Nephron (organoid): Measurements from ENCODE around the gene MATN1.
A peak's percentile ranks its signal among the peaks of the same experiment; 100 is the strongest.

ENCODE experiments used
- H3K27ac Mint-ChIP-seq, 3 experiments: 2 replicates each; pipeline ENCODE4 v1.8.0; 2020; ENCODE audit warnings: mixed read lengths in 3 of 3, mild to moderate bottlenecking in 2 of 3, moderate library complexity in 1 of 3
- H3K27me3 Mint-ChIP-seq: 2 replicates; pipeline ENCODE4 v1.8.0; 2021; ENCODE audit warnings: low read depth, mild to moderate bottlenecking, moderate library complexity, mixed read lengths
- H3K36me3 Mint-ChIP-seq: 2 replicates; pipeline ENCODE4 v1.8.0; 2020; ENCODE audit warnings: low read depth, mixed read lengths
- H3K4me1 Mint-ChIP-seq: 2 replicates; pipeline ENCODE4 v1.8.0; 2020; ENCODE audit warnings: mixed read lengths
- H3K4me3 Mint-ChIP-seq, 3 experiments: 2 replicates each; pipeline ENCODE4 v1.8.0; 2020; ENCODE audit warnings: mild to moderate bottlenecking in 3 of 3, mixed read lengths in 3 of 3, moderate library complexity in 2 of 3
- H3K9me3 Mint-ChIP-seq: 2 replicates; pipeline ENCODE4 v1.8.0; 2020; ENCODE audit warnings: mixed read lengths
- CTCF ChIP-seq, 3 experiments: fragments of 200-600 bp; sonication (generic); IDR thresholded peaks; one replicate each; pipeline ENCODE4 v1.5.0; 2021; ENCODE audit warnings: antibody characterized with exemption in 3 of 3; ENCODE audit not compliant: unreplicated experiment in 3 of 3

MATN1 gene

GRCh38 chr1:30762152-30762929 lies 39.0 kb upstream of the MATN1 start:
- no peak for TF ChIP-seq CTCF (IDR thresholded peaks at IDR 0.05; ENCODE audit: unreplicated experiment in 3 of 3)
- peaks cover 43% of the 10 kb centered on the region for H3K4me1 Mint-ChIP-seq
- no peak overlapping the region for H3K4me3 Mint-ChIP-seq
- peaks cover 7% of the 10 kb centered on the region for H3K27me3 Mint-ChIP-seq
- peak overlapping the region in 1 of 3 experiments; percentile 29 for H3K27ac Mint-ChIP-seq
- H3K9me3 Mint-ChIP-seq: peaks cover under 1% of the 10 kb centered on the region
- no peaks in the 10 kb centered on the region for H3K36me3 Mint-ChIP-seq

GRCh38 chr1:30761381-30762151 lies 38.2 kb upstream of the MATN1 start:
- Mint-ChIP-seq H3K4me1 (peaks cover 50% of the 10 kb centered on the region), H3K27ac (peak overlapping the region; percentile 18 to 44 (median 32)), H3K4me3 (no peak overlapping the region), H3K9me3 (peaks cover 2% of the 10 kb centered on the region), H3K27me3 (peaks cover 15% of the 10 kb centered on the region), H3K36me3 (no peaks in the 10 kb centered on the region)
- no peak for TF ChIP-seq CTCF (IDR thresholded peaks at IDR 0.05; ENCODE audit: unreplicated experiment in 3 of 3)

GRCh38 chr1:30760596-30761324 lies 37.4 kb upstream of the MATN1 start:
- Mint-ChIP-seq H3K36me3 (no peaks in the 10 kb centered on the region), H3K4me1 (peaks cover 47% of the 10 kb centered on the region), H3K9me3 (peaks cover 2% of the 10 kb centered on the region), H3K27me3 (peaks cover 16% of the 10 kb centered on the region), H3K27ac (peak overlapping the region; percentile 18 to 44 (median 32)), H3K4me3 (no peak overlapping the region)
- no peak for TF ChIP-seq CTCF (IDR thresholded peaks at IDR 0.05; ENCODE audit: unreplicated experiment in 3 of 3)

- H3K9me3 Mint-ChIP-seq: peaks cover 2% of the 10 kb centered on the region
- no peak for TF ChIP-seq CTCF (IDR thresholded peaks at IDR 0.05; ENCODE audit: unreplicated experiment in 3 of 3)
- H3K27ac Mint-ChIP-seq: no peak overlapping the region
- no peak overlapping the region for H3K4me3 Mint-ChIP-seq
- no peaks in the 10 kb centered on the region for H3K36me3 Mint-ChIP-seq
- peaks cover 55% of the 10 kb centered on the region for H3K4me1 Mint-ChIP-seq
- peaks cover 20% of the 10 kb centered on the region for H3K27me3 Mint-ChIP-seq
Measured at GRCh38 chr1:30759718-30760281, 36.4 kb upstream of the MATN1 start.

- peaks cover 2% of the 10 kb centered on the region for H3K9me3 Mint-ChIP-seq
- TF ChIP-seq CTCF (IDR thresholded peaks at IDR 0.05; ENCODE audit: unreplicated experiment in 3 of 3): no peak
- H3K4me1 Mint-ChIP-seq: peaks cover 55% of the 10 kb centered on the region
- peaks cover 20% of the 10 kb centered on the region for H3K27me3 Mint-ChIP-seq
- no peak overlapping the region for H3K4me3 Mint-ChIP-seq
- no peaks in the 10 kb centered on the region for H3K36me3 Mint-ChIP-seq
- H3K27ac Mint-ChIP-seq: no peak overlapping the region
Measured at GRCh38 chr1:30758785-30759380, 35.5 kb upstream of the MATN1 start.
